M059J (cell line): ENCODE data around the gene NUAK1. TPM values are rescaled to one million over a fixed set of nuclear protein-coding genes. Genes with fewer than 3 reads are reported as not detected.

Source experiments
- DNase-seq: peaks from one replicate; pipeline ENCODE4 v3.0.0-alpha.2; 2012; ENCODE audit warnings: low read depth
- total RNA-seq: library from RNA; depleted of rRNA; stranded (reverse); fragments of >200 nt; shearing (Covaris generic); gene quantifications from 2 replicates; pipeline ENCODE4 v1.2.3, GENCODE V29; 2014

The NUAK1 gene
- total RNA-seq, 1 experiment from 2014 or later, result 13.0 TPM

GRCh38 chr12:106084014-106084671, 54.6 kb downstream of the NUAK1 start:
- peak; percentile 90 for DNase-seq

- peak; percentile 66 for DNase-seq
Observed at GRCh38 chr12:106082216-106083175, 56.3 kb downstream of the NUAK1 start.

- peak; percentile 61 for DNase-seq
Observed at GRCh38 chr12:106081606-106082005, 57.1 kb downstream of the NUAK1 start.

DNA sequence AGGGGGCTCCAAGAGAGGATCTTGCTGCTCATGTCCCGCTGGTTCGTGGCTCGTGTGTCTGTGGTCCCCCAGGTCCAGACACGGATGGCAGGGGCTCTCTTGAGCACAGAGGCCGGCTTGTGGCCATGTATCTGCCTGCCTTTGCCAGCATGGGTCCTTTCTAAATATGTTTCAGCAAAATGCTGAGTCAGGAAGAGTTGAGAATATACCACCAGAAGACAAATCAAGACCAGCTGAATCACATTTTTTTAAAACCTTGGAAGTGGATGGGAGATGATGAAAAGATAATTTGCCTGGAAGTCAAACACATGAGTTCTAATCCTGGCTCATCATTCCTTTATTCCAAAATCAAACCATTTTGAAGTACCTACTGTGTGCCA, 58.0 kb downstream of the NUAK1 start:
- no peak for DNase-seq

DNA sequence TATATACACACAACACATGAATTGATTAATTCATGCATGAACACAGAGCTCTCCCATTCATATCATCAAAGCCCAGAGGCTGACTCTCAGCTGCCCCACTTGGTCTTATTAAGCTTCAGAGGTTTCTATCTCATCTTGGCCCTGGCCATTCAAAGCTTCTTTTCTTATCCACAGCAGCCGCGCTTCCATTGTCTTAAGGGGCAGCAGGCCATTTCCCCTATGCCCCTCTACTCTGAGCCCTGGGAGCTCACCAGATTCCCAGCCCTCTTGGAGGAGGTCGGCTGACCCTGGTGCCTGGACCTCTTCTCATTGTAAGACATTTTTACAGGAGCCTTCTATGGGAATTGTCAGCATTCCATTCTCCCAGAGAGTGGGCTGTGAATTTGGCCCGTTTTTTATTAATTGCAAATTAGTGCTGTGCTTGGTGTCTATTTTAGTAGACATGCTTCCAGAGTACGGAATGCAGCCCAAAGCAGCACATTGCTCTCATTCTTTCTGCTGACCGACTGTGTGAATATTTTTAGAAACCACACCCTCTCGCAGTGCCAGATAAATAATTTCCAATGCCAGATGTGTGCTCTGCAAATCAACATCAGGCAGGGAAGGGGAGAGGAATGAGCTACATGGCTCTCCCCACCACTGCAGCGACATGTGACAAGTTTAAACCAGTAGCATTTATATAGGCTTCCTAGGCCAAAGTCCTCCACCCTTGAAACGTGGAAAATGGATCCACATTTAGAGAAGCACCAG, 58.5 kb downstream of the NUAK1 start:
- DNase-seq, result peak; percentile 44

GRCh38 chr12:106079148-106079738, 59.5 kb downstream of the NUAK1 start:
- DNase-seq, result no peak

DNA sequence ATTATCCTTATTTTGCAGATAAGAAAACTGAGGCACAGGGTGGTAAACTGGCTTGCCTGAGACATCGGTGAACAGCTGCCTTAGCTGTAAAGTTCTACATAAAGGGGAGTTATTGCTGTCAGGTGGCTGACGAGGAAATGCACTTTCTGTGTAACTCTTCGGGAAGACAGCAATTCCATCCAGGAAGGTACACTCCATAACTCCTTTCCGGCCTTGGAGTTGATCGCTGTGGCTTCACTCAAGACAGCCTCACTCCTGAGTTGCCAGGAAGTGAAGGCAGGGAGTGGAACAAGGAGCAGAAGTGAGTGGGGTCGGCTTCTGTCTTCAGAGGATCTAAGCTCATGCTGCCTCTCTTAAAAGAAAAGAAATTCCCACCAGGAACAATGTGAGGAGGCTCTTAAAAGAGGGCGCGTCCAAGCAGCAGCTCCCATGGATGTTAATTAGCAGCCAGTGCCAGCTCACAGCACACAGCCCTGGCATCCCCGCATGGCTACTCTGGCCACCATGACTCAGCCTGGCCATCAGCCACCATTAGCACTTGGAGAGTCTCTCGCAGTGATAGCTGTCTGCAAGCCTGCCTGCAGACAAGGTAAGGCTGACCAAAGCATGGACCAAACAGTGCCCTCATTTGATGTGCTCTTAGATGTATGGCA, 60.3 kb downstream of the NUAK1 start:
- DNase-seq, result peak; percentile 95

- peak; percentile 90 for DNase-seq
Observed at GRCh38 chr12:106074706-106075392, 63.9 kb downstream of the NUAK1 start.

DNA sequence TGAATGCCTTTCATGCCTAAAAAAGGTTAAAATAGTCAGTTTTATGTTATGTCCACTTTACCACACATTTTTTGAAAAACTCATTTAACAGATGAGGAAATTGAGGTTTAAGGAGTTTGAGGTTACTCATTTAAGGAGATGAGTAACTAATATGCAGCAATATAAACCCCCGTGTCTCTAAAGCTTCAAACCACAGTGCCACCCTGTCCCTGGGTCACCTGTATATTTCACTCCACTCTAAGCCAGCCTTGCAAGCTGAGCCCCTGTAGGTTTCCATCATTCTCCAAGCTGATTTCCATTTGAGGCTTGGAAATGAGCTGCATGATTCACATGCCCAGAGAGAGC, 64.4 kb downstream of the NUAK1 start:
- no peak for DNase-seq

GRCh38 chr12:106073179-106073578, 65.6 kb downstream of the NUAK1 start:
- DNase-seq, result no peak

DNA sequence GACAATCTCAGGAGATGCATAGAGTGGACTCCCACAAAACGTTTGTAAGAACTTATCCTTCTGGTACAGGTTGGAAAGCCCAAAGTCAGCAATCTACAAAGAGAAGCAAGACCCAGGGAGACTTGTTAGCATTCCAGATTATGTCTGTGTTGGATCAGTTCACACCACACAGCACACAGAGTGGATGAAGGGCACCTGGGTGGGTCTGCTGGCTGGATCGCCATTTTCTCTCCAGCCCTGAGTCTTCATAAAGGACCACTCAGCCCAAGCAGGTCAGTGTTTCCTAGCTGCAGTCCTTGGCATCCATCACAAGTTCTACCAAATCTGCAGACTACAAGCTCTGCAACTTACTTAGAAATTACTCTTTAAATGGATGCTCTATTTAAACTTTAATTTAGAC, 66.0 kb downstream of the NUAK1 start:
- no peak for DNase-seq

GRCh38 chr12:106071686-106072085, 67.1 kb downstream of the NUAK1 start:
- DNase-seq, result no peak

GRCh38 chr12:106070611-106071010, 68.1 kb downstream of the NUAK1 start:
- DNase-seq, result no peak

- no peak for DNase-seq
Observed at GRCh38 chr12:106070147-106070546, 68.6 kb downstream of the NUAK1 start.

GRCh38 chr12:106068296-106068695, 70.5 kb downstream of the NUAK1 start:
- no peak for DNase-seq

DNA sequence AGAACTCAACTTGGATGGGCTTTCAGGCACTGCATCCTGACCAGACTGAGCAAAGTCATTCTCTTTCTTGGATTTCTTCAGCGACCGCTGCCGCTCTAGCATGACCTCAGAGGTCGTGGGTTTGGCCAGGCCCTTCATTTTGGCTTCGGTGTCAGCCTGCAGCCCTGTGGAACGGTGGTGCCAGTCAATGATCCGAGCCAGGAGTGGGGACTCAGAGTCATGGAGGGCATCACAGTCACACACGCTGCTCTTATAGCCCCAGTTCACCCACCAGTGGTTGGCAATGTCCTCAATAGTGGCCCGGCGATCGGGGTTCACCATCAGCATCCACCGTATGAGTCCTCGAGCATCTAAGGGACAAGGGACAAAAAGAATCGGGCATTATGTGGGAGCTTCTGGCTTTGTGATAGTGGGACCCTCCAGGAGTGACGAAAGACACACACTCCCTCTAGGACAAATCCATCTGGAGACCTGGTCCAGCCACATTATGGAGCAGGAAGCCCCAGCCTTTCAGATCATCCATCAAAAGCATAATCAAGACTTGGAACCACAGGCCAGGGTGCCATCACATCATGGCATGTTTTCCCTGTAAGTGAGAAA, 71.0 kb downstream of the NUAK1 start:
- no peak for DNase-seq

- no peak for DNase-seq
Observed at GRCh38 chr12:106066726-106067325, 71.9 kb downstream of the NUAK1 start.

DNA sequence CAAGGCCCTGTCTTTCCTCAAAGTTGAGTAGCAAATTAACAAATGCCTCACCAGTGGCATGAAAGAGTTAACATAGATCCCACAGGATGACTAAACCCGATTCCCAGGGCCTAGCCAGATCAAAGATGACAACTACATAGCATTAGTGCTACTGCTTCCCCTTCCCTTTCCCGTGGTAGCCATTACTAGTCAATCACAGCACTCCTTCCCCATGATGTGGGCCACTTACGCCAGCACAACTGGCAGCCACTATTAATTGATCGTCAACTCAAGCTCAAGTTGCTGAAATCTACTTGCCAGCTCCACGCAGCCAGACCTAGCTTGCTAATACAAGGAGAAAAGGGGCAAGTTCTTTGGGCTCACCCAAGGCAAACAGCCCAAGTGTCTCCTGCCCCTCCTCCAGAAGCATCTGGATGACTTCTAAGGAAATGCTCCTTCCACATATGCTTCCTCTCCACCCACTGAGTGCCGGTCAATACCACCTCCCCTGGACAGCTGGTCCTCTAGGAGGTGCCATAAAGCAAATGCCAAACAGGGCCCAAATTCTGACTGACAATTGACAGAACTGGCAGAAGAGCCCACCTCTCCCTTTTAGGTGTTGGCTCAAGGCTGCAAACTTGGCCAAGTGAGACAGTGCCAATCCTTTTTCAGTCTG, 72.6 kb downstream of the NUAK1 start:
- no peak for DNase-seq

- DNase-seq, result no peak
Observed at GRCh38 chr12:106065506-106065905, 73.2 kb downstream of the NUAK1 start.

- no peak for DNase-seq
Observed at GRCh38 chr12:106064721-106065021, 74.1 kb downstream of the NUAK1 start.
